Vagina (tissue), 2 donors: Measurements from ENCODE around the gene GBF1. TPM values are rescaled to one million over a fixed set of nuclear protein-coding genes. Genes with fewer than 3 reads are reported as not detected.

ENCODE experiments used
- DNase-seq, 2 donors: peaks; one replicate each; pipeline ENCODE4 v3.0.0-alpha.2; 2017; ENCODE audit errors: extremely low spot score in 2 of 2
- H3K27ac ChIP-seq: fragments of 200-600 bp; sonication (generic); one replicate; pipeline ENCODE4 v1.5.1; 2019
- H3K27me3 ChIP-seq: fragments of 200-600 bp; sonication (generic); one replicate; pipeline ENCODE4 v1.5.1; 2019
- H3K36me3 ChIP-seq, 2 donors: fragments of 200-600 bp; sonication (generic); one replicate each; pipeline ENCODE4 v1.5.1; 2017 to 2019
- H3K4me1 ChIP-seq: fragments of 200-600 bp; sonication (generic); one replicate; pipeline ENCODE4 v1.5.1; 2019
- H3K4me3 ChIP-seq, 2 donors: fragments of 200-600 bp; sonication (generic); 1 replicate in 1 of 2; 2 replicates in 1 of 2; pipeline ENCODE4 v1.5.1; 2016 to 2019
- H3K9me3 ChIP-seq: fragments of 200-600 bp; sonication (generic); one replicate; pipeline ENCODE4 v1.5.1; 2019
- POLR2A ChIP-seq, 2 donors: fragments of 450-650 bp; IDR thresholded peaks; one replicate each; pipeline ENCODE4 v1.6.1; 2017; ENCODE audit warnings: antibody characterized with exemption in 2 of 2, mild to moderate bottlenecking in 2 of 2, moderate library complexity in 2 of 2
- POLR2AphosphoS5 ChIP-seq, 2 donors: sonication (generic); formaldehyde crosslinking; IDR thresholded peaks; one replicate each; pipeline ENCODE4 v1.9.0; 2017; ENCODE audit warnings: antibody characterized with exemption in 2 of 2, mild to moderate bottlenecking in 2 of 2, low read depth in 1 of 2; ENCODE audit not compliant: insufficient read depth in 1 of 2
- intact Hi-C: fragments of 100-400 bp; cut with DNase I; formaldehyde crosslinking; loops from one replicate; pipeline ENCODE4 v1.15.1; 2023
- total RNA-seq: library from RNA; depleted of rRNA; stranded (reverse); fragments of >200 nt; gene quantifications from one replicate; pipeline ENCODE4 v1.2.3, GENCODE V29; 2016
- TF ChIP-seq, protein P1 (sequence below), 3 experiments: fragments of 450-650 bp in 2 of 3; fragments of 200-600 bp in 1 of 3; sonication (generic) in 1 of 3; IDR thresholded peaks; one replicate each; pipeline ENCODE4 v1.5.1; 2017 to 2019; ENCODE audit warnings: antibody characterized with exemption in 3 of 3, mild to moderate bottlenecking in 2 of 3, moderate library complexity in 2 of 3

GBF1 gene
- total RNA-seq, 1 donor from 2014 or later: 48.9 TPM

DNA sequence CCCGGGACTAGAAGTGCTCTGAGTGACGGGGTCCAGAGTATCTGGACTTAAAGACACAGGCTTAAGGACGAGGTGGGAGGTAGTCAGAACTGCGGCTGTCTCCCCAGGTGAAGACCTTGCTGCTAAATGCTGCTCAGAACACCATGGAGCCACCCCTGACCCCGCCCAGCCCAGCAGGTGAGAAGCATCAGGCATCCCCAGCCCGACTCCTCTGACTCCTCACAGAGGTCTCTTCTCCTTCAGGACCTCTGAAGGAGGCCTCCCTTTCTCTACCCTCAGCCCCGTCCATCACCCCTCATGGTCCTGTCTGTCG lies 156.0 kb downstream of the GBF1 start:
- intact Hi-C loops: no loop called here
- H3K36me3 ChIP-seq: peaks cover 0 to 4% of the 10 kb centered on the region in 2 donors
- no peaks in the 10 kb centered on the region for H3K9me3 ChIP-seq
- H3K4me3 ChIP-seq: no peak overlapping the region
- no peak overlapping the region for H3K27ac ChIP-seq
- peaks cover 31% of the 10 kb centered on the region for H3K4me1 ChIP-seq
- no peak for DNase-seq
- H3K27me3 ChIP-seq: no peaks in the 10 kb centered on the region
- TF ChIP-seq POLR2A (IDR thresholded peaks at IDR 0.05): no peak
- TF ChIP-seq, protein P1, sequence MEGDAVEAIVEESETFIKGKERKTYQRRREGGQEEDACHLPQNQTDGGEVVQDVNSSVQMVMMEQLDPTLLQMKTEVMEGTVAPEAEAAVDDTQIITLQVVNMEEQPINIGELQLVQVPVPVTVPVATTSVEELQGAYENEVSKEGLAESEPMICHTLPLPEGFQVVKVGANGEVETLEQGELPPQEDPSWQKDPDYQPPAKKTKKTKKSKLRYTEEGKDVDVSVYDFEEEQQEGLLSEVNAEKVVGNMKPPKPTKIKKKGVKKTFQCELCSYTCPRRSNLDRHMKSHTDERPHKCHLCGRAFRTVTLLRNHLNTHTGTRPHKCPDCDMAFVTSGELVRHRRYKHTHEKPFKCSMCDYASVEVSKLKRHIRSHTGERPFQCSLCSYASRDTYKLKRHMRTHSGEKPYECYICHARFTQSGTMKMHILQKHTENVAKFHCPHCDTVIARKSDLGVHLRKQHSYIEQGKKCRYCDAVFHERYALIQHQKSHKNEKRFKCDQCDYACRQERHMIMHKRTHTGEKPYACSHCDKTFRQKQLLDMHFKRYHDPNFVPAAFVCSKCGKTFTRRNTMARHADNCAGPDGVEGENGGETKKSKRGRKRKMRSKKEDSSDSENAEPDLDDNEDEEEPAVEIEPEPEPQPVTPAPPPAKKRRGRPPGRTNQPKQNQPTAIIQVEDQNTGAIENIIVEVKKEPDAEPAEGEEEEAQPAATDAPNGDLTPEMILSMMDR (IDR thresholded peaks at IDR 0.05): no peak
- no peak for TF ChIP-seq POLR2AphosphoS5 (IDR thresholded peaks at IDR 0.05; ENCODE audit: insufficient read depth in 1 of 2, low read depth in 1 of 2)

DNA sequence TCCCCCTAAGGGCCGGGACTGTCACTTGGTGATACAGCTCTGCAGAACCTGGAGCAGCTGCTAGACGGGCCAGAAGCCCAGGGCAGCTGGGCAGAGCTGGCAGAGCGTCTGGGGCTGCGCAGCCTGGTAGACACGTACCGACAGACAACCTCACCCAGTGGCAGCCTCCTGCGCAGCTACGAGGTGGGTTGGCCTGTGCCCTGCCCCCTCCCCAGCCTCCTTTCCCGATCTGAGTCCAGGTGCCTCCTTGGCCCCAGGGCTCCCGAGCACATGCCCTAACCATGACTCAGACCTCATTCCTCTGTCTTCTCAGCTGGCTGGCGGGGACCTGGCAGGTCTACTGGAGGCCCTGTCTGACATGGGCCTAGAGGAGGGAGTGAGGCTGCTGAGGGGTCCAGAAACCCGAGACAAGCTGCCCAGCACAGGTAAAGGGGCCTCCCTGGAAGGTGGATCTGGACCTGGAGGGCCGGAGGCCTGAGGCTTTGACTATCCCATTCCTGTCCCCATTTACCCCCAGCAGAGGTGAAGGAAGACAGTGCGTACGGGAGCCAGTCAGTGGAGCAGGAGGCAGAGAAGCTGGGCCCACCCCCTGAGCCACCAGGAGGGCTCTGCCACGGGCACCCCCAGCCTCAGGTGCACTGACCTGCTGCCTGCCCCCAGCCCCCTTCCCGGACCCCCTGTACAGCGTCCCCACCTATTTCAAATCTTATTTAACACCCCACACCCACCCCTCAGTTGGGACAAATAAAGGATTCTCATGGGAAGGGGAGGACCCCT lies 156.6 kb downstream of the GBF1 start:
- TF ChIP-seq POLR2AphosphoS5 (IDR thresholded peaks at IDR 0.05; ENCODE audit: insufficient read depth in 1 of 2, low read depth in 1 of 2): no peak
- TF ChIP-seq, protein P1 (IDR thresholded peaks at IDR 0.05): no peak
- no peak for TF ChIP-seq POLR2A (IDR thresholded peaks at IDR 0.05)
- intact Hi-C loops: no loop called here
- Histone ChIP-seq H3K27ac (no peak overlapping the region), H3K4me1 (peaks cover 24% of the 10 kb centered on the region), H3K36me3 (peaks cover 0 to 4% of the 10 kb centered on the region in 2 donors), H3K27me3 (no peaks in the 10 kb centered on the region), H3K9me3 (no peaks in the 10 kb centered on the region), H3K4me3 (no peak overlapping the region)
- DNase-seq: no peak

DNA sequence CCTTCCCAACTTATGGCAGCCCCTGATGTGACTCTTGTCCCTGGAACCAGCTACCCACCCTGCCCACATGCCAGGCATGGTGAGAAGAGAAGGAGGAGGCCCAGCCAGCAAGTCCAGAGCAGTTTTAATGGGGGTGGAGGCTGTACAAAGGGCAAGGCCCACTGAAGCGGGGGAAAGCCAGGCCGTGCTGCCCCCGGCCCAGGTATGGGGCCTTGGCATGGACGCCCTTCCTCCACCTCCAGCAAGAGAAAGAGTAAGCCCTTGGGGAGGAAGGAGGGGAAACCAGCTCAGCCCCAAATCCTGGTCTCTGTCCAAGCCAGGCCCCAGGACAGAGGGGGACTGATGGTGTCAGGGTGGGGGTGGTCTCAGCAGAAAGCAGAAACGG lies 157.2 kb downstream of the GBF1 start:
- no peaks in the 10 kb centered on the region for H3K27me3 ChIP-seq
- peaks cover 0 to 4% of the 10 kb centered on the region in 2 donors for H3K36me3 ChIP-seq
- no peak for TF ChIP-seq POLR2A (IDR thresholded peaks at IDR 0.05)
- no peak for TF ChIP-seq POLR2AphosphoS5 (IDR thresholded peaks at IDR 0.05; ENCODE audit: insufficient read depth in 1 of 2, low read depth in 1 of 2)
- TF ChIP-seq, protein P1 (IDR thresholded peaks at IDR 0.05): no peak

DNA sequence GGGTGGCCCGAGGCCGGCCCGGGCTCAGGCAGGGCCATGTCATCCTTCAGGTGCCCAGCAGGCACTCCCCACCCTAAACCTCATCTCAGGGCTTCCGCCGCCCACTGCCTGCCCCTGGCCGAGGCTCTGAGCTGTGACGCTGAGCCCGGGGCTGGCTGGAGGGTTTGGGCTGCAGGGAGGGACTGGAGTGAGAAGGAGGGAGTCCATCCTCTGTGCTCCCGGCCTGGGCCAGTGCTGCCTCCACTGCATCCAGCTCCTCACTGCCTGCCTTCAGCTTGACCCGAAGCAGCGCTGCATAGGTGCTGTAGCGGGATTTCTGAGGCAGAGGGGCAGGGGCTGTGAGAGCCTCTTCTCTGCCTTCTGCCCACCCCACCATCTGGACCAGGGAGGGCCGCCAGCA lies 157.8 kb downstream of the GBF1 start:
- TF ChIP-seq POLR2A (IDR thresholded peaks at IDR 0.05): no peak
- TF ChIP-seq, protein P1 (IDR thresholded peaks at IDR 0.05): no peak
- TF ChIP-seq POLR2AphosphoS5 (IDR thresholded peaks at IDR 0.05; ENCODE audit: insufficient read depth in 1 of 2, low read depth in 1 of 2): no peak
- Histone ChIP-seq H3K27me3 (no peaks in the 10 kb centered on the region), H3K9me3 (no peaks in the 10 kb centered on the region), H3K27ac (no peak overlapping the region), H3K4me1 (peaks cover 20% of the 10 kb centered on the region), H3K36me3 (peaks cover 0 to 3% of the 10 kb centered on the region in 2 donors), H3K4me3 (no peak overlapping the region)
- intact Hi-C loops: no loop called here
- no peak for DNase-seq

More for the DNA sequence above, 157.2 kb downstream of the GBF1 start:
- no peaks in the 10 kb centered on the region for H3K9me3 ChIP-seq
- peaks cover 20% of the 10 kb centered on the region for H3K4me1 ChIP-seq
- DNase-seq: no peak
- H3K27ac ChIP-seq: no peak overlapping the region
- intact Hi-C loops: no loop called here
- no peak overlapping the region for H3K4me3 ChIP-seq

DNA sequence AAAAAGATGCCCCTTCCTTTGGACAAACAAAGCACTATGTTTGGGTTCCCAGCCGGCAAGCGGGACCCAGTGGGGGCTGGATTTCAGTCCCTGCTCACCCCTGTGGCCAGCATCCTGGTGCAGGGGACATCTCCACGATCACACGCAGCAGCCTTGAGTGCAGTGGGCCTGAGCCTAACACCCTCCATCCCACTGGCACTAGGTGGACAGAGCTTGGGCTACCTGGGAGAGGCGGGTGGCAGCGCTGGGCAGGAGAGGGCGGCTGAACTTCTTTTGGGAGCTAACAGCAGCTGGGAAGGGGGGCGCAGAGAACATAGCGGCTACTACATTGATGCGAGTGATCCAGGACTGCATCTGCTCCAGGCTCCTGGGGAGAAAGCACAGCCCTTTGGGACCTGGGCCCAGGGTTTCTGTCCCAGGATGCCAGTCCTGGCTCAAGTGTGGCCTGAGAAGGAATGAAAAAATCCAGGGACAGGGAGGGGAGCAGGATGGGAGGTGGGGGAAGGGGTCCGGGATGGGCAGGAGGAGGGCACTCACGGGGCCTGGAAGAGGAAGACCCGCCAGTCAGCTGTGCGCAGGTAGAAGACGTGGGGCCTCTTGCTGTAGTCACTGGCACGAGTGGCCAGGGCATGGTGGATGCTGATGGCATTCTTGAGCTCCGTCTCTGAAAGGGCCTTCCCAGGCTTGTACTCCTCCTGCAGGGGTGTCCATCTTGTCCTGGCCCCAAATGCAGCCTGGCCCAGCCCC lies 159.2 kb downstream of the GBF1 start:
- Histone ChIP-seq H3K9me3 (no peaks in the 10 kb centered on the region), H3K4me1 (peaks cover 20% of the 10 kb centered on the region), H3K4me3 (no peak overlapping the region), H3K27ac (no peak overlapping the region), H3K36me3 (no peaks in the 10 kb centered on the region), H3K27me3 (no peaks in the 10 kb centered on the region)
- DNase-seq: no peak
- intact Hi-C loops: no loop called here
- TF ChIP-seq POLR2A (IDR thresholded peaks at IDR 0.05): no peak
- TF ChIP-seq POLR2AphosphoS5 (IDR thresholded peaks at IDR 0.05; ENCODE audit: insufficient read depth in 1 of 2, low read depth in 1 of 2): no peak
- TF ChIP-seq, protein P1 (IDR thresholded peaks at IDR 0.05): no peak
